Kidney (tissue), 14 donors: ENCODE results near the gene PHACTR3. TPM values are rescaled to one million over a fixed set of nuclear protein-coding genes. Genes with fewer than 3 reads are reported as not detected.

Experiments
- DNase-seq, 5 donors: peaks; one replicate each; pipeline ENCODE4 v3.0.0-alpha.2; 2013 to 2020
- FAIRE-seq: peaks from 2 replicates; lab custom pipeline; 2012; peaks lifted over from hg19 to GRCh38; lab: Jason Lieb, UNC
- H3K27ac ChIP-seq, 2 donors: one replicate each; pipeline ENCODE4 v1.7.0; 2013; ENCODE audit warnings: low read depth in 2 of 2, low read length in 2 of 2, inconsistent platforms in 1 of 2
- H3K27me3 ChIP-seq: one replicate; pipeline ENCODE4 v1.7.1; 2013; ENCODE audit warnings: low read length, inconsistent platforms; ENCODE audit not compliant: control insufficient read depth, insufficient read depth
- H3K36me3 ChIP-seq, 3 donors: one replicate each; pipeline versions ENCODE4 v1.7.0 to v1.7.1; 2013; ENCODE audit warnings: low read length in 3 of 3, control low read depth in 1 of 3, inconsistent platforms in 1 of 3; ENCODE audit not compliant: insufficient read depth in 3 of 3, control insufficient read depth in 2 of 3
- H3K4me1 ChIP-seq, 3 donors: one replicate each; pipeline versions ENCODE4 v1.7.0 to v1.7.1; 2013; ENCODE audit warnings: low read length in 3 of 3, inconsistent platforms in 1 of 3, low read depth in 1 of 3; ENCODE audit not compliant: control insufficient read depth in 2 of 3, insufficient read depth in 2 of 3
- H3K4me3 ChIP-seq, 3 donors: one replicate each; pipeline versions ENCODE4 v1.7.0 to v1.8.1; 2013; ENCODE audit warnings: low read length in 3 of 3, control low read depth in 1 of 3, inconsistent platforms in 1 of 3
- H3K9ac ChIP-seq, 3 donors: one replicate each; pipeline versions ENCODE4 v1.7.0 to v1.7.1; 2013; ENCODE audit warnings: low read length in 3 of 3, control low read depth in 1 of 3, inconsistent platforms in 1 of 3
- H3K9me3 ChIP-seq, 3 donors: one replicate each; pipeline versions ENCODE4 v1.7.0 to v1.7.1; 2013; ENCODE audit warnings: low read length in 3 of 3, control low read depth in 1 of 3, inconsistent platforms in 1 of 3; ENCODE audit not compliant: control insufficient read depth in 2 of 3, insufficient read depth in 1 of 3
- intact Hi-C: fragments of 100-400 bp; cut with DNase I; formaldehyde crosslinking; loops from one replicate; pipeline ENCODE4 v1.11.1; 2022
- polyA plus RNA-seq: library from polyadenylated mRNA; stranded (reverse); fragments of 350-450 nt; fragmentation: Illumina TruSeq; extraction: RNeasy Lipid Tissue Mini Kit (QIAGEN cat#74804); gene quantifications from one replicate; pipeline ENCODE4 v1.2.3, GENCODE V29; 2014; ENCODE audit warnings: low read depth, low replicate concordance; ENCODE audit not compliant: insufficient read depth
- total RNA-seq: library from RNA; stranded (reverse); fragmentation: NEBNext Ultra II Directional; extraction: Animal tissue kit (Norgen Biotek cat#: 25700); gene quantifications from one replicate; pipeline ENCODE4 v1.2.1, GENCODE V29; 2021
- TF ChIP-seq, protein P1 (sequence below): IDR thresholded peaks from 3 replicates; pipeline ENCODE4 v1.5.1; 2012; ENCODE audit warnings: mild to moderate bottlenecking, moderate library complexity, borderline replicate concordance; ENCODE audit not compliant: insufficient read depth; ENCODE audit errors: extremely low read depth
- donor health status: control.
- donor health status: control.
- donor health status: control.
- donor health status: control.
- donor health status: control.
- donor health status: DM: yes; HTN: yes; CAD: no.
- donor health status: Normal renal cell carcinoma (clear cell type).

The PHACTR3 gene
- total and polyA plus RNA-seq, 2 donors from 2014 or later, result 1.7 to 12.3 TPM

DNA sequence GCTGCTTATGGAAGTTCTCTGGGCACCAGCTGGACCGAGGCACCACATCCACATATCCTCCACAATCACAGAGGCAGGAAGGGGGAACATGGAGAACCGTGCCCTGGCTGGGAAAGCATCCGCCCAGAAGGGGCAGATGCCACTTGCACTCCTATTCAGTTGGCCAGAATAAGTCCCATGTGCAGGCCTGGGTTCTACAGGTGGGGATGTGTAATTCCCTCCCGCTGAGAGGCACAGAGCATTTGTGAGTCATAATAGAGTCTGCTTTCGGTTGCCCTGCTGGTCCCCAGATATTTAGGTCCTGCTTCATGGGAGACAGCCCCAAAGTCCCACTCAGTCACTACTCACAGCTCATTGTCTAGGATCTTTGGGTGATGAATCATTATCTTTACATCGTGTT is 104.0 kb downstream of the PHACTR3 start:
- Histone ChIP-seq H3K36me3 (no peaks in the 10 kb centered on the region), H3K4me3 (no peak overlapping the region), H3K27ac (no peak overlapping the region), H3K9ac (no peak overlapping the region), H3K9me3 (peaks cover 0 to 7% (median 4%) of the 10 kb centered on the region in 3 donors), H3K27me3 (no peaks in the 10 kb centered on the region), H3K4me1 (no peaks in the 10 kb centered on the region)
- intact Hi-C loops, result no loop called here
- TF ChIP-seq, protein P1, sequence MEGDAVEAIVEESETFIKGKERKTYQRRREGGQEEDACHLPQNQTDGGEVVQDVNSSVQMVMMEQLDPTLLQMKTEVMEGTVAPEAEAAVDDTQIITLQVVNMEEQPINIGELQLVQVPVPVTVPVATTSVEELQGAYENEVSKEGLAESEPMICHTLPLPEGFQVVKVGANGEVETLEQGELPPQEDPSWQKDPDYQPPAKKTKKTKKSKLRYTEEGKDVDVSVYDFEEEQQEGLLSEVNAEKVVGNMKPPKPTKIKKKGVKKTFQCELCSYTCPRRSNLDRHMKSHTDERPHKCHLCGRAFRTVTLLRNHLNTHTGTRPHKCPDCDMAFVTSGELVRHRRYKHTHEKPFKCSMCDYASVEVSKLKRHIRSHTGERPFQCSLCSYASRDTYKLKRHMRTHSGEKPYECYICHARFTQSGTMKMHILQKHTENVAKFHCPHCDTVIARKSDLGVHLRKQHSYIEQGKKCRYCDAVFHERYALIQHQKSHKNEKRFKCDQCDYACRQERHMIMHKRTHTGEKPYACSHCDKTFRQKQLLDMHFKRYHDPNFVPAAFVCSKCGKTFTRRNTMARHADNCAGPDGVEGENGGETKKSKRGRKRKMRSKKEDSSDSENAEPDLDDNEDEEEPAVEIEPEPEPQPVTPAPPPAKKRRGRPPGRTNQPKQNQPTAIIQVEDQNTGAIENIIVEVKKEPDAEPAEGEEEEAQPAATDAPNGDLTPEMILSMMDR, result no peak
- no peak for FAIRE-seq
- DNase-seq, result no peak

DNA sequence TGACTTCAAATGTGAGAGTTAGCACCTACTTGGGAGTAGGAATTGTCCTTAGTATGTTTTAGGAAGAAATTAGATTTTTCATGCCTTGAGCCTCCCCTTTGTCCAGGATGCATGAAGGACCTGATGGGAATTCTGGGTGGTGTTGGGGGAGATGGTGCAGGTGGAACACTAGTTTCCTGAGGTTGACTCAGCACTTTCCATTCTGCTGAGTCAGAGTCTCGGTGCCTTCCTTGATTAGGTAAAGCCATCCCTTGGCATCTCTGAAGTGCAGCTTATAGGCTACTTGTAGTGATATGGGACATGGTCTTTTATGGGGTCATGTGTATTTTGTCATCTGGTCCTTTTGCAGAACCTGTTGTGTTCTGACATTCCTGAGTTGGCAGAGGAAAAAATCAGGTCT is 105.3 kb downstream of the PHACTR3 start:
- Histone ChIP-seq H3K4me3 (no peak overlapping the region), H3K4me1 (no peaks in the 10 kb centered on the region), H3K36me3 (no peaks in the 10 kb centered on the region), H3K9me3 (peaks cover 0 to 7% (median 4%) of the 10 kb centered on the region in 3 donors), H3K9ac (no peak overlapping the region), H3K27ac (no peak overlapping the region), H3K27me3 (no peaks in the 10 kb centered on the region)
- FAIRE-seq (no peak), DNase-seq (no peak)
- TF ChIP-seq, protein P1, result no peak
- intact Hi-C loops, result no loop called here

DNA sequence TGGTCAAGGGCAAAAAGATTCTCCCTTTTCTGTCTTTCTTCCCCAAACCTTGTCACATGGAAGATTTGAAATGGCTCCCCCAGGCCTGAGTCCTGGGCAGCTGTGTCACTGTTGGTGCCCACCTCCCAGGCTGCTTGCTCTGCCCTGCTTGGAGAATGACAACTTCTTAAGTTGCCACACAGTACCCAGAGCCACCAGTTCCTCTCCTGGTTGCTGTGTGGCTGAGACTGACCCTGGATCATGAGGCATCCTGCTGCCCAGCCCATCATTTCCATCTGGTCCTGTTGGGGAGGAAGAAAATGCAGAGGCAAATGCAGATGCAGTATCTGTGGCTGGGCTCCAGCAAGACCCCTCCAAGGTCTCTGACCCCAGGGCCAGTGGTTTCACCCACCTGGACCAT is 113.7 kb downstream of the PHACTR3 start:
- no peaks in the 10 kb centered on the region for H3K4me1 ChIP-seq
- no peak overlapping the region for H3K9ac ChIP-seq
- H3K9me3 ChIP-seq, result no peaks in the 10 kb centered on the region
- intact Hi-C loops, result no loop called here
- no peak overlapping the region for H3K27ac ChIP-seq
- no peaks in the 10 kb centered on the region for H3K36me3 ChIP-seq
- H3K27me3 ChIP-seq, result no peaks in the 10 kb centered on the region
- FAIRE-seq, result no peak
- no peak for DNase-seq
- no peak overlapping the region for H3K4me3 ChIP-seq
- TF ChIP-seq, protein P1, result no peak

DNA sequence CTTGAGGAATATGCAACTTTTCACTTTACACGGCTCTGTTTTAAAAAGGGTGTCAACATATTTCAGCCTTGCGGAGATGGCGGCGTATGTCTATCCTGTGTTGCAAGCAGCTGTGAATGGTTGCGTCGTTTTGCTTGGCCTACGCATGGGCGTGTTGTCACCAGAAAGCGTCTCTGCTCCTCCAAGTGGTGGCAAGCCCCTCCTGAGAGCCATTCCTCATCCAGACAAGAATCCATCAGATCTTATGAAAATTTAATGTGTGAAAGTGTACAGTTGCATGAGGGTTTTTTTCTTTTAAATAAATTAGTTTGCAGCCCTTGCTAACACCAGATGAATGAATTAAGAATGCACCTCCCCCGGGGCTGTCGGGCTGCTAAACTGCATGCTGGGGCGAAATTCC is 114.4 kb downstream of the PHACTR3 start:
- H3K9me3 ChIP-seq, result no peaks in the 10 kb centered on the region
- intact Hi-C loops, result no loop called here
- no peaks in the 10 kb centered on the region for H3K36me3 ChIP-seq
- FAIRE-seq (no peak), DNase-seq (no peak)
- H3K27ac ChIP-seq, result no peak overlapping the region
- H3K4me1 ChIP-seq, result no peaks in the 10 kb centered on the region
- TF ChIP-seq, protein P1, result no peak
- no peaks in the 10 kb centered on the region for H3K27me3 ChIP-seq
- no peak overlapping the region for H3K9ac ChIP-seq
- no peak overlapping the region for H3K4me3 ChIP-seq
